Measurements from ENCODE around the gene MEAK7.

Gene MEAK7

GRCh38 chr16:84458606-84459532 is 45.6 kb downstream of the MEAK7 start:
- no peak overlapping the region for H3K27ac ChIP-seq
- H3K4me3 ChIP-seq, result no peak overlapping the region

- H3K4me3 ChIP-seq, result no peak overlapping the region
- H3K27ac ChIP-seq, result no peak overlapping the region
Observed at GRCh38 chr16:84455031-84455430, 49.4 kb downstream of the MEAK7 start.
